Neural progenitor cell (in vitro differentiated cells): Measurements from ENCODE around the gene GPR15.

Experiments
- EZH2 ChIP-seq: fragments of 200-600 bp; sonication (generic); IDR thresholded peaks from 2 replicates; pipeline ENCODE4 v1.6.1; 2017; ENCODE audit warnings: antibody characterized with exemption, mild to moderate bottlenecking, moderate library complexity
- TF ChIP-seq, protein P1 (sequence below): fragments of 200-600 bp; sonication (generic); IDR thresholded peaks from 2 replicates; pipeline ENCODE4 v1.5.1; 2017; ENCODE audit warnings: antibody characterized with exemption, mild to moderate bottlenecking

DNA sequence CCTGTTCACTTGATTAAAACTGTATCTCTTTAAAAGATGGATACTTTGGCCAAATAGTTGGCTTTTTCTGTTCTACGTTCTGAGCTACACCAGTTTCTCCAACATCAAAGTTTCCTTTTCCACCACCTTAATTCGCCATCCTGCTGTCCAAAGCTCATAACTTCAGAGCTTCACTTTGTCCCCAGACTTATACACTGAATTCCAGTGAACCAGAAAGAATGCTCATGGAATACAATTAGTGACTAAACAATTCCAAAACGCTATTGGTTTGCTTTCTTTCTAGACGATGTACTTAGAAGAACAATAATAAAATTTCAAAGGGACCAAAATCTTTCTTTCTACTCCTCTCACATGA, 23.2 kb downstream of the GPR15 start:
- TF ChIP-seq, protein P1, sequence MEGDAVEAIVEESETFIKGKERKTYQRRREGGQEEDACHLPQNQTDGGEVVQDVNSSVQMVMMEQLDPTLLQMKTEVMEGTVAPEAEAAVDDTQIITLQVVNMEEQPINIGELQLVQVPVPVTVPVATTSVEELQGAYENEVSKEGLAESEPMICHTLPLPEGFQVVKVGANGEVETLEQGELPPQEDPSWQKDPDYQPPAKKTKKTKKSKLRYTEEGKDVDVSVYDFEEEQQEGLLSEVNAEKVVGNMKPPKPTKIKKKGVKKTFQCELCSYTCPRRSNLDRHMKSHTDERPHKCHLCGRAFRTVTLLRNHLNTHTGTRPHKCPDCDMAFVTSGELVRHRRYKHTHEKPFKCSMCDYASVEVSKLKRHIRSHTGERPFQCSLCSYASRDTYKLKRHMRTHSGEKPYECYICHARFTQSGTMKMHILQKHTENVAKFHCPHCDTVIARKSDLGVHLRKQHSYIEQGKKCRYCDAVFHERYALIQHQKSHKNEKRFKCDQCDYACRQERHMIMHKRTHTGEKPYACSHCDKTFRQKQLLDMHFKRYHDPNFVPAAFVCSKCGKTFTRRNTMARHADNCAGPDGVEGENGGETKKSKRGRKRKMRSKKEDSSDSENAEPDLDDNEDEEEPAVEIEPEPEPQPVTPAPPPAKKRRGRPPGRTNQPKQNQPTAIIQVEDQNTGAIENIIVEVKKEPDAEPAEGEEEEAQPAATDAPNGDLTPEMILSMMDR: no peak
- TF ChIP-seq EZH2: no peak
